CD4-positive, alpha-beta memory T cell (primary cell): ENCODE data around the gene KARS1. TPM values are rescaled to one million over a fixed set of nuclear protein-coding genes. Genes with fewer than 3 reads are reported as not detected.

Source experiments
- CTCF ChIA-PET: fragments of 350-600 bp; sonication (Branson Sonifier 250); formaldehyde crosslinking; loops from one replicate; lab custom pipeline; 2021; ENCODE audit warnings: inconsistent platforms; ENCODE audit not compliant: partially characterized antibody; lab: Charles Lee
- POLR2A ChIA-PET: fragments of 350-600 bp; sonication (Branson Sonifier 250); formaldehyde crosslinking; loops from one replicate; lab custom pipeline; 2021; ENCODE audit not compliant: partially characterized antibody; lab: Charles Lee
- DNase-seq, 5 donors: peaks; one replicate each; pipeline versions ENCODE4 v3.0.0 to v3.0.0-alpha.2; 2020 to 2022; ENCODE audit warnings: mixed read lengths in 1 of 5
- H3K27ac ChIP-seq: one replicate; pipeline ENCODE4 v1.7.0; 2013; ENCODE audit warnings: low read depth, low read length
- H3K27me3 ChIP-seq: 2 replicates; pipeline ENCODE4 v1.7.0; 2013; ENCODE audit warnings: mild to moderate bottlenecking, low read length, moderate library complexity; ENCODE audit not compliant: insufficient read depth
- H3K36me3 ChIP-seq: 2 replicates; pipeline ENCODE4 v1.7.0; 2013; ENCODE audit warnings: mild to moderate bottlenecking, low read length, moderate library complexity; ENCODE audit not compliant: insufficient read depth
- H3K4me1 ChIP-seq: 2 replicates; pipeline ENCODE4 v1.7.0; 2013; ENCODE audit warnings: mild to moderate bottlenecking, low read length, moderate library complexity; ENCODE audit not compliant: insufficient read depth
- H3K4me3 ChIP-seq, 2 donors: one replicate each; pipeline ENCODE4 v1.7.0; 2013; ENCODE audit warnings: low read length in 2 of 2, mild to moderate bottlenecking in 1 of 2
- H3K9me3 ChIP-seq, 2 donors: one replicate each; pipeline ENCODE4 v1.7.0; 2013; ENCODE audit warnings: low read length in 2 of 2, control low read depth in 1 of 2; ENCODE audit not compliant: control insufficient read depth in 1 of 2
- H3K27ac Mint-ChIP-seq, 7 donors: one replicate each; pipeline ENCODE4 v1.8.0; 2020 to 2021; ENCODE audit warnings: mixed read lengths in 7 of 7, mild to moderate bottlenecking in 6 of 7, inconsistent platforms in 3 of 7, moderate library complexity in 3 of 7
- H3K27me3 Mint-ChIP-seq, 2 donors: one replicate each; pipeline ENCODE4 v1.8.0; 2020 to 2021; ENCODE audit warnings: mixed read lengths in 2 of 2
- H3K36me3 Mint-ChIP-seq, 2 donors: one replicate each; pipeline ENCODE4 v1.8.0; 2020 to 2021; ENCODE audit warnings: mixed read lengths in 2 of 2, inconsistent platforms in 1 of 2, mild to moderate bottlenecking in 1 of 2
- H3K4me1 Mint-ChIP-seq, 4 donors: one replicate each; pipeline ENCODE4 v1.8.0; 2020 to 2021; ENCODE audit warnings: mixed read lengths in 4 of 4, mild to moderate bottlenecking in 1 of 4
- H3K4me3 Mint-ChIP-seq, 8 donors: one replicate each; pipeline ENCODE4 v1.8.0; 2020 to 2021; ENCODE audit warnings: mixed read lengths in 8 of 8, mild to moderate bottlenecking in 7 of 8, moderate library complexity in 6 of 8, inconsistent platforms in 3 of 8
- H3K9me3 Mint-ChIP-seq, 8 donors: one replicate each; pipeline ENCODE4 v1.8.0; 2020 to 2021; ENCODE audit warnings: mixed read lengths in 8 of 8, mild to moderate bottlenecking in 5 of 8, inconsistent platforms in 3 of 8, moderate library complexity in 1 of 8
- intact Hi-C: fragments of 100-400 bp; cut with micrococcal nuclease; formaldehyde crosslinking; loops from one replicate; pipeline ENCODE4 v1.15.1; 2023
- polyA plus RNA-seq, 2 donors: library from polyadenylated mRNA; unstranded; fragments of 300-500 nt; fragmentation: Illumina TruSeq; gene quantifications; one replicate each; pipeline ENCODE4 v1.2.3, GENCODE V29; 2021
- total RNA-seq, 2 experiments: library from RNA; stranded (reverse); gene quantifications; one replicate each; pipeline ENCODE4 v1.2.3, GENCODE V29; 2021

Gene KARS1
- total and polyA plus RNA-seq, 4 experiments from 2014 or later = 120 to 306 (median 191) TPM

GRCh38 chr16:75644240-75645012 is 3.0 kb downstream of the KARS1 start:
- H3K4me1 ChIP-seq = peaks cover 50% of the 10 kb centered on the region
- Mint-ChIP-seq H3K4me1 (peaks cover 28 to 64% (median 40%) of the 10 kb centered on the region in 4 donors), H3K36me3 (peaks cover 46 to 70% of the 10 kb centered on the region in 2 donors), H3K27ac (peak overlapping the region; percentile 70 to 94 (median 88)), H3K27me3 (no peaks in the 10 kb centered on the region), H3K4me3 (peak overlapping the region; percentile 51 to 85 (median 82)), H3K9me3 (no peaks in the 10 kb centered on the region)
- intact Hi-C loops = no loop called here
- ChIA-PET CTCF (interaction anchor here (1.1 to 2.7 kb wide), 11 partner anchors 8 to 179 kb away, joined by 3 to 10 read pairs (median 4); partner anchors contain the start of genes ADAT1 and TMEM170A), POLR2A (interaction anchor here (0.9 to 8.2 kb wide), 8 partner anchors 10 to 88 kb away, joined by 3 to 293 read pairs (median 4); partner anchors contain the start of genes ADAT1 and TMEM231)
- no peaks in the 10 kb centered on the region for H3K9me3 ChIP-seq
- peaks cover 32% of the 10 kb centered on the region for H3K36me3 ChIP-seq
- peak overlapping the region; percentile 46 for H3K27ac ChIP-seq
- no peaks in the 10 kb centered on the region for H3K27me3 ChIP-seq
- peak; percentile 36 to 55 (median 48) for DNase-seq
- H3K4me3 ChIP-seq = no peak overlapping the region

GRCh38 chr16:75640598-75640997 is 6.9 kb downstream of the KARS1 start:
- H3K9me3 Mint-ChIP-seq = no peaks in the 10 kb centered on the region
- peak overlapping the region in 2 of 7 donors; percentile 19 to 46 for H3K27ac Mint-ChIP-seq
- ChIA-PET POLR2A (interaction anchor here (1.1 to 1.2 kb wide), 2 partner anchors 14 to 18 kb away, joined by 3 to 4 read pairs; partner anchors contain the start of gene ADAT1), CTCF (no interaction called here)
- no peak overlapping the region for H3K4me3 ChIP-seq
- H3K27me3 ChIP-seq = no peaks in the 10 kb centered on the region
- peaks cover 59% of the 10 kb centered on the region for H3K36me3 ChIP-seq
- DNase-seq = no peak
- intact Hi-C loops = no loop called here
- peaks cover 24 to 45% (median 32%) of the 10 kb centered on the region in 4 donors for H3K4me1 Mint-ChIP-seq
- H3K27ac ChIP-seq = no peak overlapping the region
- H3K4me3 Mint-ChIP-seq = no peak overlapping the region
- H3K27me3 Mint-ChIP-seq = no peaks in the 10 kb centered on the region
- H3K4me1 ChIP-seq = peaks cover 36% of the 10 kb centered on the region
- H3K9me3 ChIP-seq = no peaks in the 10 kb centered on the region
- peaks cover 65 to 78% of the 10 kb centered on the region in 2 donors for H3K36me3 Mint-ChIP-seq

- intact Hi-C loops = no loop called here
- peaks cover 82% of the 10 kb centered on the region for H3K36me3 ChIP-seq
- H3K4me1 ChIP-seq = no peaks in the 10 kb centered on the region
- ChIA-PET POLR2A (interaction anchor here (0.8 to 1.0 kb wide), 2 partner anchors 11 to 12 kb away, joined by 3 to 5 read pairs; partner anchors contain the start of genes KARS1 and TERF2IP), CTCF (interaction anchor here (1.0 kb wide), 1 partner anchor 13 kb away, joined by 3 read pairs; the partner anchor contains the start of genes KARS1 and TERF2IP)
- Mint-ChIP-seq H3K27me3 (no peaks in the 10 kb centered on the region), H3K27ac (peak overlapping the region in 1 of 7 donors; percentile 23), H3K9me3 (no peaks in the 10 kb centered on the region), H3K4me1 (peaks cover 0 to 12% (median 2%) of the 10 kb centered on the region in 4 donors), H3K36me3 (peaks cover 62 to 81% of the 10 kb centered on the region in 2 donors), H3K4me3 (no peak overlapping the region)
- H3K27ac ChIP-seq = no peak overlapping the region
- no peak overlapping the region for H3K4me3 ChIP-seq
- H3K27me3 ChIP-seq = no peaks in the 10 kb centered on the region
- H3K9me3 ChIP-seq = no peaks in the 10 kb centered on the region
- DNase-seq = no peak
Observed at GRCh38 chr16:75635036-75635435, 12.4 kb downstream of the KARS1 start.

- peaks cover 89% of the 10 kb centered on the region for H3K36me3 ChIP-seq
- POLR2A ChIA-PET = interaction anchor here (1.0 to 1.6 kb wide), 4 partner anchors 9 to 200 kb away, joined by 3 to 7 read pairs (median 4); partner anchors contain the start of genes ADAT1, CFDP1, KARS1 and TERF2IP
- H3K4me1 Mint-ChIP-seq = peaks cover 16 to 18% (median 17%) of the 10 kb centered on the region in 4 donors
- H3K4me3 Mint-ChIP-seq = no peak overlapping the region
- H3K36me3 Mint-ChIP-seq = peaks cover 68 to 88% of the 10 kb centered on the region in 2 donors
- DNase-seq = no peak
- no peaks in the 10 kb centered on the region for H3K27me3 ChIP-seq
- intact Hi-C loops = no loop called here
- H3K27ac ChIP-seq = no peak overlapping the region
- no peak overlapping the region for H3K4me3 ChIP-seq
- peak overlapping the region in 2 of 7 donors; percentile 30 to 53 for H3K27ac Mint-ChIP-seq
- no peaks in the 10 kb centered on the region for H3K27me3 Mint-ChIP-seq
- H3K9me3 ChIP-seq = no peaks in the 10 kb centered on the region
- CTCF ChIA-PET = interaction anchor here (0.7 to 2.1 kb wide), 5 partner anchors 10 to 168 kb away, joined by 3 to 8 read pairs (median 3); partner anchors contain the start of genes ADAT1, KARS1 and TERF2IP
- peaks cover 15% of the 10 kb centered on the region for H3K4me1 ChIP-seq
- no peaks in the 10 kb centered on the region for H3K9me3 Mint-ChIP-seq
Observed at GRCh38 chr16:75632857-75633256, 14.6 kb downstream of the KARS1 start.

- Histone ChIP-seq H3K4me1 (peaks cover 28% of the 10 kb centered on the region), H3K27me3 (no peaks in the 10 kb centered on the region), H3K4me3 (no peak overlapping the region), H3K27ac (no peak overlapping the region), H3K36me3 (peaks cover 73% of the 10 kb centered on the region), H3K9me3 (no peaks in the 10 kb centered on the region)
- Mint-ChIP-seq H3K9me3 (peaks cover 0 to 1% (median 0%) of the 10 kb centered on the region in 8 donors), H3K27ac (peak overlapping the region in 2 of 7 donors; percentile 7 to 56), H3K4me3 (no peak overlapping the region), H3K27me3 (no peaks in the 10 kb centered on the region), H3K4me1 (peaks cover 33 to 43% (median 36%) of the 10 kb centered on the region in 4 donors), H3K36me3 (peaks cover 74 to 84% of the 10 kb centered on the region in 2 donors)
- no peak for DNase-seq
- intact Hi-C loops = no loop called here
- CTCF ChIA-PET = interaction anchor here (1.2 to 1.5 kb wide), 3 partner anchors 14 to 113 kb away, joined by 3 to 6 read pairs (median 3); partner anchors contain the start of genes KARS1 and TERF2IP
- POLR2A ChIA-PET = interaction anchor here (1.6 to 6.1 kb wide), 2 partner anchors 8 to 18 kb away, joined by 8 to 70 read pairs; partner anchors contain the start of genes KARS1 and TERF2IP
Observed at GRCh38 chr16:75630052-75630451, 17.4 kb downstream of the KARS1 start.

- intact Hi-C loops = no loop called here
- Histone ChIP-seq H3K27ac (no peak overlapping the region), H3K4me3 (no peak overlapping the region), H3K27me3 (no peaks in the 10 kb centered on the region), H3K36me3 (peaks cover 65% of the 10 kb centered on the region), H3K9me3 (no peaks in the 10 kb centered on the region), H3K4me1 (peaks cover 28% of the 10 kb centered on the region)
- no peak for DNase-seq
- H3K4me1 Mint-ChIP-seq = peaks cover 35 to 50% (median 40%) of the 10 kb centered on the region in 4 donors
- peak overlapping the region in 5 of 7 donors; percentile 42 to 94 (median 86) for H3K27ac Mint-ChIP-seq
- POLR2A ChIA-PET = interaction anchor here (1.2 to 6.1 kb wide), 2 partner anchors 11 to 19 kb away, joined by 3 to 70 read pairs; partner anchors contain the start of genes KARS1 and TERF2IP
- peaks cover 0 to 3% (median 0%) of the 10 kb centered on the region in 8 donors for H3K9me3 Mint-ChIP-seq
- peak overlapping the region in 4 of 8 donors; percentile 5 to 77 (median 38) for H3K4me3 Mint-ChIP-seq
- CTCF ChIA-PET = no interaction called here
- peaks cover 71 to 79% of the 10 kb centered on the region in 2 donors for H3K36me3 Mint-ChIP-seq
- no peaks in the 10 kb centered on the region for H3K27me3 Mint-ChIP-seq
Observed at GRCh38 chr16:75629132-75629531, 18.3 kb downstream of the KARS1 start.
